Heart left ventricle (tissue), 16 donors: Measurements from ENCODE around the gene AKR1C1. TPM values are rescaled to one million over a fixed set of nuclear protein-coding genes. Genes with fewer than 3 reads are reported as not detected.
"Not testable (repeated sequence)": the region's sequence is repeated elsewhere in the genome, so short reads cannot be mapped to it uniquely, and the experiment has no call there.

Experiments used
- ATAC-seq, 4 donors: fragments of 200-7000 bp; cut with Tn5 transposase; one replicate each; pipeline ENCODE4 v1.9.1; 2020 to 2022; ENCODE audit warnings: moderate library complexity in 4 of 4, mild to moderate bottlenecking in 3 of 4, moderate number of reproducible peaks in 1 of 4
- DNase-seq, 5 donors: peaks; one replicate each; pipeline ENCODE4 v3.0.0-alpha.2; 2020
- H3K27ac ChIP-seq, 12 donors: fragments of 200-600 bp; sonication (generic) in 4 of 12; one replicate each; pipeline versions ENCODE4 v1.5.0 to v1.8.0; 2016 to 2022; ENCODE audit warnings: mild to moderate bottlenecking in 2 of 12
- H3K27me3 ChIP-seq, 9 donors: fragments of 200-600 bp; sonication (generic) in 2 of 9; one replicate each; pipeline versions ENCODE4 v1.5.1 to v1.8.0; 2016 to 2022; ENCODE audit warnings: mild to moderate bottlenecking in 3 of 9
- H3K36me3 ChIP-seq, 9 donors: fragments of 200-600 bp; sonication (generic) in 2 of 9; one replicate each; pipeline versions ENCODE4 v1.5.0 to v1.8.0; 2018 to 2022; ENCODE audit warnings: mild to moderate bottlenecking in 2 of 9
- H3K4me1 ChIP-seq, 12 donors: fragments of 200-600 bp; sonication (generic) in 4 of 12; one replicate each; pipeline versions ENCODE4 v1.5.0 to v1.8.0; 2016 to 2022; ENCODE audit warnings: mild to moderate bottlenecking in 3 of 12
- H3K4me3 ChIP-seq, 12 donors: fragments of 200-600 bp; sonication (generic) in 4 of 12; one replicate each; pipeline versions ENCODE4 v1.5.0 to v1.8.0; 2017 to 2022; ENCODE audit warnings: mild to moderate bottlenecking in 9 of 12, moderate library complexity in 4 of 12
- H3K9me3 ChIP-seq, 12 donors: fragments of 200-600 bp; sonication (generic) in 4 of 12; one replicate each; pipeline versions ENCODE4 v1.5.0 to v1.8.0; 2016 to 2022; ENCODE audit warnings: mild to moderate bottlenecking in 1 of 12
- CTCF ChIP-seq, 12 donors: fragments of 200-600 bp; sonication (generic) in 4 of 12; IDR thresholded peaks; one replicate each; pipeline versions ENCODE4 v1.5.0 to v1.8.0; 2018 to 2022; ENCODE audit warnings: antibody characterized with exemption in 12 of 12, mild to moderate bottlenecking in 5 of 12
- POLR2A ChIP-seq, 2 donors: fragments of 450-650 bp; IDR thresholded peaks; one replicate each; pipeline ENCODE4 v1.6.1; 2017; ENCODE audit warnings: antibody characterized with exemption in 2 of 2, mild to moderate bottlenecking in 2 of 2, moderate library complexity in 2 of 2
- WGBS, 4 donors: extraction: QIAGEN DNeasy Blood & Tissue Kit in 2 of 4; methylation state at CpG; one replicate each; pipeline versions ENCODE4 v1.1.5 to v1.1.7; 2013 to 2018; 5-methylcytosine and 5-hydroxymethylcytosine counted together
- intact Hi-C, 10 donors: fragments of 100-400 bp; cut with DNase I; formaldehyde crosslinking; loops; one replicate each; pipeline versions ENCODE4 v1.11.1 to v1.14.2; 2022
- polyA plus RNA-seq, 2 donors: library from polyadenylated mRNA; stranded (reverse); fragments of 200-250 nt; gene quantifications; one replicate each; pipeline ENCODE4 v1.2.3, GENCODE V29; 2013
- total RNA-seq, 9 donors: library from RNA; depleted of rRNA in 2 of 9; stranded (reverse); fragments of >200 nt in 2 of 9; fragmentation: NEBNext Ultra II Directional in 3 of 9; extraction: Animal tissue kit (Norgen Biotek cat#: 25700) in 3 of 9; gene quantifications; one replicate each; pipeline versions ENCODE4 v1.1.0 to v1.2.4, GENCODE V29; 2016 to 2023
- donor health status: ischemic (EF 13 %, LVEDD 7.1; RV severe dilation, severe dysfunction).
- donor health status: healthy with polysubstance abuse.
- donor health status: DM: no; HTN: yes; CAD: no.
- donor health status: DM: no; HTN: no; CAD: no.
- donor health status: ischemic (EF 25% LVEDD 6.9; RV normal size, moderate dysfunction).
- donor health status: ischemic (EF 25% LVEDD 5.7; RV mildly dilated, moderate dysfunction).
- donor health status: healthy.
- donor health status: DM: yes; HTN: yes; CAD: no.
- donor health status: ischemic (EF 35%, LVEDD 5.7; RV mildly dilated, moderate dysfunction).
- donor health status: nonischemic (EF 11% LVEDD 7.7; RV severe dilation, severe dysfunction).
- donor health status: DM: yes; HTN: yes; CAD: no.
- donor health status: PGD.
- donor health status: ischemic (EF 29% LVEDD 5.4; RV normal size, mild dysfunction).
- donor health status: nonischemic (EF 23%, LVEDD 6.1; RV moderate dilation, normal function).

AKR1C1 gene
- total and polyA plus RNA-seq, 11 donors: 9.3 to 81.1 (median 16.5) TPM

GRCh38 chr10:4942931-4943330, 20.3 kb upstream of the AKR1C1 start:
- peak overlapping the region in 9 of 12 donors; percentile 3 to 79 (median 59) for H3K27ac ChIP-seq
- 50 to 77% (median 65%) methylated on average over 2 of the region's 2 CpGs for WGBS, 4 donors
- intact Hi-C loops: loop anchor here in 2 of 10 donors (10.0 kb wide), 1 partner anchor 88 kb away; no protein-coding TSS in a partner anchor
- TF ChIP-seq CTCF (IDR thresholded peaks at IDR 0.05): peak in 4 of 12 donors; percentile 8 to 30 (median 18)
- H3K9me3 ChIP-seq, H3K4me3 ChIP-seq, H3K36me3 ChIP-seq, H3K27me3 ChIP-seq: not testable (repeated sequence)
- peaks cover 0 to 38% (median 15%) of the 10 kb centered on the region in 12 donors for H3K4me1 ChIP-seq
- ATAC-seq (peak; percentile 60 to 78 (median 75)), DNase-seq (peak in 1 of 5 donors; percentile 35)

GRCh38 chr10:4943416-4943815, 19.8 kb upstream of the AKR1C1 start:
- ATAC-seq, H3K9me3 ChIP-seq, H3K27me3 ChIP-seq, H3K4me3 ChIP-seq, DNase-seq, H3K36me3 ChIP-seq: not testable (repeated sequence)
- intact Hi-C loops: loop anchor here in 2 of 10 donors (10.0 kb wide), 1 partner anchor 89 kb away; no protein-coding TSS in a partner anchor
- peaks cover 0 to 40% (median 16%) of the 10 kb centered on the region in 12 donors for H3K4me1 ChIP-seq
- H3K27ac ChIP-seq: peak overlapping the region in 6 of 12 donors; percentile 49 to 79 (median 67)

- ATAC-seq: no peak
- TF ChIP-seq POLR2A (IDR thresholded peaks at IDR 0.05): no peak
- no peak for TF ChIP-seq CTCF (IDR thresholded peaks at IDR 0.05)
- intact Hi-C loops: loop anchor here in 2 of 10 donors (10.0 kb wide), 1 partner anchor 89 kb away; no protein-coding TSS in a partner anchor
- 60 to 86% (median 81%) methylated on average over 2 of the region's 2 CpGs for WGBS, 4 donors
- Histone ChIP-seq H3K36me3 (no peaks in the 10 kb centered on the region), H3K4me1 (peaks cover 0 to 44% (median 17%) of the 10 kb centered on the region in 12 donors), H3K27ac (peak overlapping the region in 6 of 12 donors; percentile 49 to 79 (median 67)), H3K27me3 (no peaks in the 10 kb centered on the region), H3K4me3 (no peak overlapping the region), H3K9me3 (no peaks in the 10 kb centered on the region)
- DNase-seq: no peak
Measured at GRCh38 chr10:4943821-4944220, 19.4 kb upstream of the AKR1C1 start.

GRCh38 chr10:4944841-4945240, 18.4 kb upstream of the AKR1C1 start:
- TF ChIP-seq CTCF (IDR thresholded peaks at IDR 0.05) (no peak), POLR2A (IDR thresholded peaks at IDR 0.05) (no peak)
- Histone ChIP-seq H3K9me3 (no peaks in the 10 kb centered on the region), H3K27me3 (no peaks in the 10 kb centered on the region), H3K4me1 (peaks cover 0 to 44% (median 17%) of the 10 kb centered on the region in 12 donors), H3K4me3 (no peak overlapping the region), H3K27ac (peak overlapping the region in 1 of 12 donors; percentile 19), H3K36me3 (no peaks in the 10 kb centered on the region)
- no peak for DNase-seq
- 92 to 96% (median 96%) methylated on average over 1 of the region's 1 CpG for WGBS, 4 donors
- ATAC-seq: no peak
- intact Hi-C loops: loop anchor here in 2 of 10 donors (10.0 kb wide), 1 partner anchor 90 kb away; no protein-coding TSS in a partner anchor
